Cardiac fibroblast (primary cell): ENCODE data around the gene NAXD.

Source experiments
- DNase-seq, 2 donors: peaks; one replicate each; pipeline versions ENCODE4 v3.0.0 to v3.0.0-alpha.2; 2010; ENCODE audit warnings: low read depth in 2 of 2
- H3K4me3 ChIP-seq, 2 donors: replicated peaks in 1 of 2; 1 replicate in 1 of 2; 2 replicates in 1 of 2; pipeline ENCODE4 v1.5.1; 2011; ENCODE audit warnings: low read depth in 2 of 2, low read length in 2 of 2, mild to moderate bottlenecking in 2 of 2, moderate library complexity in 1 of 2
- CTCF ChIP-seq: IDR thresholded peaks from one replicate; pipeline ENCODE4 v1.5.1; 2011; ENCODE audit warnings: low read depth, mild to moderate bottlenecking, low read length, inconsistent platforms

Gene NAXD

DNA sequence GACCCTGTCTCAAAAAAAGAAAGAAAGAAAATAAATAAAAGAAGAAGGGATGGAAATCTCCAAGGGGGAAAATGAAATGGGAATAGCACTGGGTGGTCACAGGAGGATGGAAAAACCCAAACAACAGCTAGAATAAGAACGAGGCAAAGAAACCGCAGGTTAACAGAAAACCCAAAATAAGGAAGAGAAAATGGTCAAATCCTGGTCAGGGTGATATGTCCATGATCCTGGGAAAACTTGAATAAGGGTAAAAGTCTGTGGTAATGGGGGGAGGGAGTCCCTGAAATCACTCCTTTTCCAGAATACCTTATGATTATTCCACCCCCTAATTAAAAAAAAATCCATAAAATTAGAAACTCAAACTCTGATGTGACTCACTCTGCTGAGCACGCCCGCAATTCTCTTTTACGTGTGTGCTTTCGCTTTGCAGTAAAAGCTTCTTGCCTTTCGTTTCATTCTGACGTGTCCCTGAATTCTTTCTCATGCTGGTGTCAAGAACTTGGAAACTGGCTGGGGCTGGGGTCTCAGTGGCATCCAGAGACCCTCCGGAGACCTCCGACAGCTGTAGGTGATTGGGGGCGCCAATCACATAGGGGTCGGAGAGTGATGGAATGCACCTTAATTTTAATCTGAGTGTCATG lies 4.3 kb upstream of the NAXD start:
- TF ChIP-seq CTCF = no peak
- no peak for DNase-seq
- H3K4me3 ChIP-seq = no peak overlapping the region

DNA sequence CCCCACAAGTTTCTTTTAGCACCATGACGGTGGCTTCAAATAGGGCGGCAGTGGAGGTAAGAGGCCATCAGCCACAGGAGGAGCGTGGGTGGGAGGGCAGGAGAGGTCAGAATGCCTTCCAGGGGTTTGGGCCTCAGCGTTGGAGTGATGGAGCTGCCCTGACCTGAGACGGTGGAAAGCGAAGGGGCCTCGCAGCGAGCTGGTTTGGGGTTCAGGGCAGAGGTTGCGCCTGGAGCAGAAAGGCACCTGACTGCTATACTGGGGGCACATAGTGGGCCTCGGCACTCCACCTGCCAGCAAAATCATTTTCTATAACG lies 382 bp upstream of the NAXD start:
- peak overlapping the region; percentile 73 to 84 for H3K4me3 ChIP-seq
- no peak for TF ChIP-seq CTCF
- no peak for DNase-seq

GRCh38 chr13:110616103-110617101 lies 1.1 kb downstream of the NAXD start:
- peak; percentile 55 to 85 for DNase-seq
- no peak for TF ChIP-seq CTCF

DNA sequence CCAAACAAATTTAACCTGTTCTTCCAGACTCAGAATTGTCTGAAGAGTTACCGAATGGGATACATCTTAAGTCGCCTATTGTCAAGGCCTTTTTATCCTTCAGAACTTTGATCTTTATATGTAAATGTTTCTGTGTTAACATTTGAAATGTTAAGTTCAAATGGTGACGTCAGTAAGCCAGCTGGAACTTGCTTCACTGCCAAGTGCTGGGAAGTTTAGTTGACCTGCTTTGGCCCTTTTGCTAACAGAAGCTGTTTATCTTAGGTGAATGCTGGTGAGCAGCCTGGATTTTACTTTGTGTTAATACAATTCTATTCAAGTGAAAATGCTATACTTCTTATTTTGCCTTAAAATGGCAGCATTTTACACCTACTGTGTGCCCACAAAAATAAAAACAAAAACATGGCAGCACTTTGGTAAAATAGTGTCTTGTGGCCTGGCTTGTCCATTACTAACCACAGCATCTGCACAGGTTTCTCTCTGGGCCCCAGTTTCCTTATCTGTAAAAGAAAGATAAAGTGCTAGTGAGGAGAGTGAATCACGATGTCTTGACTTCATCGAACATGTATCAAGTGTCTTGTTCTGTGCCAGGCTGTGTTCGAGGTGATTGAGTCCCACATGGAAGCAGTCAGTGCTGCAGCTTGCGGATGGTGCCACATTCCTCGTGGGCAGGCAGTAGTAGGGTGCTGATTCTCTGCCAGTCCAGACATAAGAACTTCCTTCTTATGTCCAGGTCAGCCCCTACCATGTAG lies 2.2 kb downstream of the NAXD start:
- peak; percentile 79 to 86 for DNase-seq
- TF ChIP-seq CTCF = no peak

More at GRCh38 chr13:110616103-110617101, 1.1 kb downstream of the NAXD start:
- H3K4me3 ChIP-seq = peak overlapping the region; percentile 73 to 84

DNA sequence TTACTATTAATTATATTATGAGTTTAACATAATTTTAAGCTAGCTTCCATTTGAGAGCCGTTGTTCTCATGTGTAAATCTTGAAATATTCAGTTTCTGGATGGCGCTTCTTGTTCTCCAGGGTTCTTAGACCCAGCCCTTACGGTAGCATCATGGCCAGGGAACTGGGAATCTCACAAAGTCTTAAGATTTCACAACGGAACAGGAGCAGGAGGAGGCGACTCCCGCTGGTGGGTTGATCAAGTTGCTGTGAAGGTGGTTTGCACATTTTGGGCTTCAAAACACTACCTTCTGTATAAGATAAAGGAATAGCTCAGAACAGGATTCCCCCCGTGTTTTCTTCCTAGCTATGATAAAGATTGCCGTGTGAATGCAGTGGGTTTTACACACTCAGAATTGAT lies 2.8 kb downstream of the NAXD start:
- H3K4me3 ChIP-seq = no peak overlapping the region
- no peak for DNase-seq
- TF ChIP-seq CTCF = no peak

More for the DNA sequence above, 2.2 kb downstream of the NAXD start:
- H3K4me3 ChIP-seq = peak overlapping the region in 1 of 2 donors; percentile 14

DNA sequence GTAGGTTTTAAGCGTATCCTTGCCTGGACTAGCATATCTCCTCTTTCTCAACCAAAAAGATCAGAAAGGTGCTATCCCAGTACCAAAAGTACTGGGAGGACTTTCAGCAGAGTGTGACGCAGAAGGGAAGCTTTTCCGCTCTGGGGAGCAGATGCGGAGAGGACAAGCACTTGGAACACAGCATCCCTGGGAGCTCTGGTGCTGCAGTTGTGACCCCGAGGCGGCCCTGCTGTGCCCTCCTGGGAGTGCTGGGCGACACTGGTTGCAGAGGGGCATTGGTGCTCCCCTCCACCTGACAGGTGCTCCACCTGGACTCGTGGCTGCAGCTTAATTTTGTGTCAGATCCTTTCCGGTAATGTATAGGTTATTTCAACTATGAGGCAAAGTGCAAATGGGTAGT lies 3.4 kb downstream of the NAXD start:
- no peak for DNase-seq
- no peak for TF ChIP-seq CTCF
- H3K4me3 ChIP-seq = no peak overlapping the region
